ENCODE data around the gene MYL2. TPM values are rescaled to one million over a fixed set of nuclear protein-coding genes. Genes with fewer than 3 reads are reported as not detected.

Gene MYL2, protein sequence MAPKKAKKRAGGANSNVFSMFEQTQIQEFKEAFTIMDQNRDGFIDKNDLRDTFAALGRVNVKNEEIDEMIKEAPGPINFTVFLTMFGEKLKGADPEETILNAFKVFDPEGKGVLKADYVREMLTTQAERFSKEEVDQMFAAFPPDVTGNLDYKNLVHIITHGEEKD
- 1 to 10 TPM in 1 of 4 donors, not detected in 3; 2.7 TPM for total RNA-seq

DNA sequence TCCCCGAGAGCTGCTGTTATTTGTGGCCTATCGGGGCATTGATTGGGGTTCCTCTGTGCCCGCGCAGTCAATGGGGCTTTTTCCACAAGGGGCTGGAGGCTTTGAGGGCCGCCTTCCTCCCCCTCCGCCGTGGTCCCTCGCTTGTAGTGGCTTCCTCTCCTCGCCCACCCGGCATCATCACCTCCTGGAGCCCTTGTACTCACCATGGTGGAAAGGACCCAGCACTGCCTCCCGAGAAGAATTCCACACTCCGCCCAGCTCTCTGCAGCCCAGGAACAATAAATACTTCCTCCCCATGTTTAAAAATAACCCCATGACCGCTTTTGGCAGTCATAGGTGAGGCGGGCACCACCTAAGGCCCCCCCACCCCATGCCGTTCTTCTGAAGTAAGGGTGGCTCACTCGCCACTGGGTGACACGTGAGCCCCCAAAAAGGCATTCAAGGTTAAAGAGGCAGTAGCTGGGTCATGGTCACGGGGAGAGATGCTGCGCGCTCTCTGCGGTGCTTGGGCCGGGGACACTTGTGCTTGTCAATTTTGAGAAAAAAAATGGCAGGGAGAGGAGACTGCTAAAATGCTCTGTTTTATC is at the start of gene MYL2:
MYL2 (minus strand) TSS at position 256 of the 587 bp plus-strand sequence; CDS start at position 206, 50 bp downstream.
- intact Hi-C loops (cut with DNase I; ENCODE audit: low total_unique reads): no loop called here
- Histone ChIP-seq H3K27me3 (no peaks in the 10 kb centered on the region), H3K36me3 (no peaks in the 10 kb centered on the region), H3K27ac (no peak within 1 kb of the TSS), H3K4me1 (no peaks in the 10 kb centered on the region), H3K4me3 (no peak within 1 kb of the TSS), H3K9me3 (no peaks in the 10 kb centered on the region)
- no peak for DNase-seq
- TF ChIP-seq, protein P1, sequence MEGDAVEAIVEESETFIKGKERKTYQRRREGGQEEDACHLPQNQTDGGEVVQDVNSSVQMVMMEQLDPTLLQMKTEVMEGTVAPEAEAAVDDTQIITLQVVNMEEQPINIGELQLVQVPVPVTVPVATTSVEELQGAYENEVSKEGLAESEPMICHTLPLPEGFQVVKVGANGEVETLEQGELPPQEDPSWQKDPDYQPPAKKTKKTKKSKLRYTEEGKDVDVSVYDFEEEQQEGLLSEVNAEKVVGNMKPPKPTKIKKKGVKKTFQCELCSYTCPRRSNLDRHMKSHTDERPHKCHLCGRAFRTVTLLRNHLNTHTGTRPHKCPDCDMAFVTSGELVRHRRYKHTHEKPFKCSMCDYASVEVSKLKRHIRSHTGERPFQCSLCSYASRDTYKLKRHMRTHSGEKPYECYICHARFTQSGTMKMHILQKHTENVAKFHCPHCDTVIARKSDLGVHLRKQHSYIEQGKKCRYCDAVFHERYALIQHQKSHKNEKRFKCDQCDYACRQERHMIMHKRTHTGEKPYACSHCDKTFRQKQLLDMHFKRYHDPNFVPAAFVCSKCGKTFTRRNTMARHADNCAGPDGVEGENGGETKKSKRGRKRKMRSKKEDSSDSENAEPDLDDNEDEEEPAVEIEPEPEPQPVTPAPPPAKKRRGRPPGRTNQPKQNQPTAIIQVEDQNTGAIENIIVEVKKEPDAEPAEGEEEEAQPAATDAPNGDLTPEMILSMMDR (IDR thresholded peaks at IDR 0.05): no peak
- no peak for TF ChIP-seq POLR2A (IDR thresholded peaks at IDR 0.05)

DNA sequence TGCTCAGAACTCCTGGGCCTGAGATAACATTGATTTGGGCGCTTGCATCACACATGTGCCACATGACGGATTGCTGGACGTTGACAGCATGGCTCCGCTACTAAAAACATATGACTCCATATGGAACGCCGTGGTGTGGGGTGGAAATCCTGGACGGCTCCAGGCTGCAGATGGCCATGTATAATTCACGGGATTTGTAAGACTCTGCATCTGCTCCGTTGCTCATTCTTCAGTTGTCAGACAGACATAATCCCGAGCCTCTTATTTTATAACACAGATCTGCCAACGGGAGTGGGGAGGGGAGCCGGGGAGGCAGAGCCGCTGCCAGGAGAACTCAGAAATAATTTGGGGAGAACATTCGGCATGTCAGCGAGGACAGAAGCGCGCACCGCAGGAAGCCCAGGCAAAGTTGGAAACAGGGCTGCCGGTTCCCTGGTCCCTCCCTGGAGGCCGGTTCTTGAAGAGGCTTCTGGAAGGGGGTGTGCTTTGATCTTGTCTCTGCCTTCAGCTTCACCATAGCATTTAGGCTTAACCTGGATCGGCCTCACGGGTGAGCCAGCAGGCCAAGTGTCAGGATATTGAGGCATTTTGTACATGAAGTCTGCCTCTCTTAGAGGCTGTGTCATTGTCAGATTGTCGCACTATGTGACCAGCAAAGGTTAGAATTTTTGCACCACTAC is 45.8 kb upstream of the MYL2 start:
- no peaks in the 10 kb centered on the region for H3K9me3 ChIP-seq
- H3K4me3 ChIP-seq: no peak overlapping the region
- no peak for TF ChIP-seq POLR2A (IDR thresholded peaks at IDR 0.05)
- TF ChIP-seq, protein P1 (IDR thresholded peaks at IDR 0.05): no peak
- no peaks in the 10 kb centered on the region for H3K27me3 ChIP-seq
- intact Hi-C loops (cut with DNase I; ENCODE audit: low total_unique reads): no loop called here
- H3K27ac ChIP-seq: no peak overlapping the region
- DNase-seq: no peak
- no peaks in the 10 kb centered on the region for H3K4me1 ChIP-seq
- H3K36me3 ChIP-seq: no peaks in the 10 kb centered on the region

DNA sequence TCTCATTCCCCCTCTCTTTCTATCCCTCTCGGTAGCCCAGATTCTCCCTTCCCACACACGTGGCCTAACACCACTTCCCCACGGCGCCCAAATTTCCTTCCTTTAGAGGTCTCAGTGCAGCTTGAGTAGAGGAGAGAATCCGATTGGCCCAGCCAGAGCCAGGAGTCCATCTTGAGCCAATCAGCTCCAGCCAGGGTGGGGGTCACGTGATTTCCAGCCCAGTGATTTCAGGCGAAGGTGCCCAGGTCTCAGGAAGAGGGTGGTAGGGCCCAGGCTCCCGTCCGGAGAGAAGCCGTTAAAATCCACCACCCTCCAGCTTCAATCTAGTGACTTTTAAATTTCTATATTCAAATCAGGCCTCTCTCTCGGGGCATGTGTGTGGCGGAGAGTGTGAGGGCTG is 45.2 kb upstream of the MYL2 start:
- Histone ChIP-seq H3K4me1 (no peaks in the 10 kb centered on the region), H3K4me3 (no peak overlapping the region), H3K27ac (no peak overlapping the region), H3K27me3 (no peaks in the 10 kb centered on the region), H3K36me3 (no peaks in the 10 kb centered on the region), H3K9me3 (no peaks in the 10 kb centered on the region)
- DNase-seq: no peak
- TF ChIP-seq, protein P1 (IDR thresholded peaks at IDR 0.05): no peak
- no peak for TF ChIP-seq POLR2A (IDR thresholded peaks at IDR 0.05)
- intact Hi-C loops (cut with DNase I; ENCODE audit: low total_unique reads): no loop called here

DNA sequence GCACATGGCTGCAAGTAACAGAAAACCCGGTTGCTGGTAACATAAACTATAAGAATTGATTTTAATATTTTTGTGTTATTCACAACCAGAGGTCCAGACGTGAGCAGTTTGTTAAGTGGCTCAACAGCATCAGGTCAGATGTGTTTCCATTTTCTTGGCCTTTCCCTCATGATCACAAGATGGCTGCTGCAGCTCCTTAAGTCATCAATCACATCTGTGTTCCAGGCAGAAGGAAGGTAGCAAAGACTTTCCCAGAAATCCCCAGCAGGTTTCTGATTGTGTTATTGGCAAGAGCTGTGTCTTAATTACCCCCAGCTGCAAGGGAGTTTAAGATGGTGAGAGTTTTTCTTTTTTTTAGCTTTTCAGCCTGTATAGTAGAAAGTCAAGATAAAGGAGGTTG is 40.4 kb upstream of the MYL2 start:
- Histone ChIP-seq H3K4me3 (no peak overlapping the region), H3K36me3 (no peaks in the 10 kb centered on the region), H3K9me3 (no peaks in the 10 kb centered on the region), H3K4me1 (no peaks in the 10 kb centered on the region), H3K27ac (no peak overlapping the region), H3K27me3 (peaks cover 0 to 4% of the 10 kb centered on the region in 2 donors)
- TF ChIP-seq, protein P1 (IDR thresholded peaks at IDR 0.05): no peak
- intact Hi-C loops (cut with DNase I; ENCODE audit: low total_unique reads): no loop called here
- no peak for DNase-seq

DNA sequence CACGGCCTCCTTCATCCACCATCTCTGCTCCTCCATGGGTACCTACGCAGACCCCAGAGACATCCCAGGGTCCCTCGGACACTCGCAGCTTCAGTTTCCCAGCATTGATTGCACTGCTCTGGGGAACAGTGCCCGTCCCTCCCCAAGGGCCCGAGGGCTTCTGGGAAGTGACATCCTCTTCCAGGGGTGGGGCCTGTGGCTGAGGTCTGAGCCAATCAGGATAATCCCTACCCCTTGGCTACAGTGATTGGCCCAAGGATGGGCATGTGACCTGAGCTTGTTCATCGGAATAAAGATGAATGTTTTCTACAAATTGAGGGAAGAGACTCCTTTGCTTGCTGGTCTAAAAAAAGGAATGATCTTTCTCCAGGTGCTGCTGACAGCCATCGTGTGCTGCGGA is 37.3 kb upstream of the MYL2 start:
- Histone ChIP-seq H3K36me3 (no peaks in the 10 kb centered on the region), H3K4me3 (no peak overlapping the region), H3K27ac (no peak overlapping the region), H3K27me3 (peaks cover 0 to 4% of the 10 kb centered on the region in 2 donors), H3K4me1 (no peaks in the 10 kb centered on the region), H3K9me3 (no peaks in the 10 kb centered on the region)
- TF ChIP-seq POLR2A (IDR thresholded peaks at IDR 0.05): no peak
- TF ChIP-seq, protein P1 (IDR thresholded peaks at IDR 0.05): no peak
- DNase-seq: no peak
- intact Hi-C loops (cut with DNase I; ENCODE audit: low total_unique reads): no loop called here

Measured in uterus (tissue), 4 donors.